ENCODE measurements around the gene AVEN. TPM values are rescaled to one million over a fixed set of nuclear protein-coding genes. Genes with fewer than 3 reads are reported as not detected.

Gene AVEN
- total and polyA plus RNA-seq, 2 of the 8 experiments (the other 6 are each of a cell fraction or from before 2014, with no cell fraction given), result 5.5 to 17.0 TPM

DNA sequence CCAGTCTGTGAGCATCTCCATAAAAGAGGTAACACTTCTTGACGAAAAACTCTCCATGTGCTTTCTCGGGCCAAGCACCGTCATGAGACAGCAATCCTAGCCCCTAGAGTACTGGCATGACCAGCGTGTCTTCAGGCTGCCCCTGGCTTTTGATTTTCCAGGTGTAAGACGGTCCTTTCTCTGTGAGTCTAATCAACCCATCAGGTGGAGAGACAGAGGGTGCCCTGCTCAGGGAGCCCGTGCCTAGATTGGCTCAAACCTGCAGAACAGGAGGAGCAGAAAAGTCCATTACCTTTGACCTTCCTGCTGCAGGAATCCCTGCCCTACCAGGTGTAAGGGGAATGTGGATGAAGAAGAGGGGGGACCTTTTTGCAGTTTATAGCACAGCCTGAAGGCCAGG lies 180.2 kb downstream of the AVEN start:
- no peaks in the 10 kb centered on the region for H3K23me2 ChIP-seq (ENCODE audit: low read depth, low read length)
- H3K4ac ChIP-seq (replicated peaks; ENCODE audit: insufficient read length, low read depth, low read length), result no peak overlapping the region
- H2AFZ ChIP-seq (ENCODE audit: low read length), result no peak overlapping the region
- no peak overlapping the region for H3K56ac ChIP-seq (replicated peaks; ENCODE audit: insufficient read length, low read depth, low read length)
- no peak overlapping the region for H3K9ac ChIP-seq (replicated peaks in 1 of 4; ENCODE audit: extremely low read depth in 1 of 4, low read depth in 3 of 4, low read length in 3 of 4)
- no peak overlapping the region for H3K4me2 ChIP-seq (ENCODE audit: insufficient read depth in 1 of 2, low read depth in 2 of 2, low read length in 2 of 2)
- ChIA-PET CTCF (ENCODE audit: partially characterized antibody) (no interaction called here), POLR2A (ENCODE audit: partially characterized antibody) (no interaction called here)
- no peak overlapping the region for H3K27ac ChIP-seq (ENCODE audit: low read depth, low read length)
- H2BK5ac ChIP-seq (ENCODE audit: low read depth, low read length), result no peak overlapping the region
- TF ChIP-seq ASH2L (IDR thresholded peaks at IDR 0.05; ENCODE audit: low read length), result no peak
- H3K23ac ChIP-seq (ENCODE audit: insufficient read length), result no peak overlapping the region
- no peaks in the 10 kb centered on the region for H3K79me2 ChIP-seq (ENCODE audit: control insufficient read depth in 1 of 2, insufficient read depth in 2 of 2, low read length in 2 of 2)
- no peak overlapping the region for H2AK5ac ChIP-seq (ENCODE audit: low read depth, low read length)
- H4K20me1 ChIP-seq (replicated peaks in 1 of 2; ENCODE audit: control insufficient read depth in 1 of 2, insufficient read depth in 2 of 2, low read length in 2 of 2), result no peaks in the 10 kb centered on the region
- no peak overlapping the region for H2BK12ac ChIP-seq (ENCODE audit: low read depth, low read length)
- no peak overlapping the region for H3K14ac ChIP-seq (ENCODE audit: insufficient read length)
- DNase-seq (ENCODE audit: low read depth in 1 of 2, low spot score in 2 of 2), result no peak
- no peaks in the 10 kb centered on the region; a peak in 1 of 8 replicates for H3K36me3 ChIP-seq (ENCODE audit: control insufficient read depth in 2 of 4, insufficient read depth in 4 of 4, low read length in 3 of 4)
- H2BK20ac ChIP-seq (ENCODE audit: low read length), result no peak overlapping the region
- H3K4me3 ChIP-seq (ENCODE audit: extremely low read depth in 1 of 4, insufficient read depth in 2 of 4, low read depth in 3 of 4, low read length in 4 of 4), result no peak overlapping the region
- no peak overlapping the region for H4K91ac ChIP-seq (replicated peaks; ENCODE audit: insufficient read length, low read length)
- H3K18ac ChIP-seq (ENCODE audit: extremely low read depth, low read length), result no peak overlapping the region
- H2BK15ac ChIP-seq (ENCODE audit: low read length), result no peak overlapping the region
- 89% methylated on average over 6 of the region's 6 CpGs; no CpG with 5 or more reads in 1 of the 2 experiments for WGBS, 2 experiments (ENCODE audit: extremely low coverage in 1 of 2, insufficient coverage in 1 of 2, insufficient read length in 1 of 2, insufficient replicate concordance in 2 of 2, low coverage in 1 of 2, low lambda C conversion rate in 2 of 2, missing lambda C conversion rate in 1 of 2)
- no peak for FAIRE-seq
- H4K5ac ChIP-seq (ENCODE audit: insufficient read length, low read depth, low read length), result no peak overlapping the region
- H3K79me1 ChIP-seq (ENCODE audit: low read depth, low read length), result no peaks in the 10 kb centered on the region
- H3K4me1 ChIP-seq (replicated peaks in 1 of 4; ENCODE audit: control insufficient read depth in 3 of 4, insufficient read depth in 4 of 4, low read length in 3 of 4), result peaks cover 0 to 6% (median 3%) of the 10 kb centered on the region in 4 experiments; a peak in 3 of 7 replicates
- H3K9me3 ChIP-seq (ENCODE audit: insufficient read depth in 2 of 2, low read depth in 1 of 2, low read length in 1 of 2), result no peaks in the 10 kb centered on the region
- no peak overlapping the region for H4K8ac ChIP-seq (ENCODE audit: extremely low read depth, insufficient read depth, low read length)
- no peak overlapping the region for H2BK120ac ChIP-seq (replicated peaks; ENCODE audit: low read depth, low read length)
- no peaks in the 10 kb centered on the region for H3K27me3 ChIP-seq (replicated peaks in 1 of 4; ENCODE audit: control insufficient read depth in 3 of 4, extremely low read depth in 1 of 4, insufficient read depth in 3 of 4, low read length in 3 of 4)

Measured in H1 (cell line).